K562 (cell line): ENCODE data around the gene ZNF462.

Source experiments
- DPF2 ChIP-seq: fragments of 450-650 bp; IDR thresholded peaks from 2 replicates; pipeline ENCODE4 v1.6.1; 2016
- MEF2A ChIP-seq: IDR thresholded peaks from 2 replicates; pipeline ENCODE4 v1.6.1; 2011; ENCODE audit warnings: low read depth, mild to moderate bottlenecking, low read length, moderate library complexity; ENCODE audit not compliant: control insufficient read depth
- TF ChIP-seq, protein P1 (sequence below): sonication (generic); formaldehyde crosslinking; IDR thresholded peaks from 2 replicates; pipeline ENCODE4 v1.8.0; 2022; ENCODE audit warnings: missing genetic modification reagents, mild to moderate bottlenecking, moderate library complexity, borderline replicate concordance
- TF ChIP-seq, protein P2 (sequence below): sonication (generic); formaldehyde crosslinking; IDR thresholded peaks from 2 replicates; pipeline ENCODE4 v1.8.1; 2023; ENCODE audit warnings: mild to moderate bottlenecking, missing genetic modification reagents
- TF ChIP-seq, protein P3 (sequence below), 2 experiments: fragments of 150-350 bp in 1 of 2; IDR thresholded peaks; 2 replicates each; pipeline ENCODE4 v1.6.1; 2012 to 2016; ENCODE audit warnings: low read depth in 2 of 2, low read length in 2 of 2, mild to moderate bottlenecking in 1 of 2, moderate library complexity in 1 of 2
- TF ChIP-seq, protein P4 (sequence below), 3 experiments: IDR thresholded peaks in 2 of 3; conservative IDR thresholded peaks in 1 of 3; 2 replicates each; pipeline ENCODE4 v1.5.1; 2011 to 2012; ENCODE audit warnings: low read length in 3 of 3, mild to moderate bottlenecking in 3 of 3, control low read depth in 2 of 3, improper control_type of control experiment in 1 of 3, inconsistent platforms in 1 of 3, low read depth in 1 of 3, mixed read lengths in 1 of 3, moderate library complexity in 1 of 3; ENCODE audit not compliant: insufficient read depth in 2 of 3

DNA sequence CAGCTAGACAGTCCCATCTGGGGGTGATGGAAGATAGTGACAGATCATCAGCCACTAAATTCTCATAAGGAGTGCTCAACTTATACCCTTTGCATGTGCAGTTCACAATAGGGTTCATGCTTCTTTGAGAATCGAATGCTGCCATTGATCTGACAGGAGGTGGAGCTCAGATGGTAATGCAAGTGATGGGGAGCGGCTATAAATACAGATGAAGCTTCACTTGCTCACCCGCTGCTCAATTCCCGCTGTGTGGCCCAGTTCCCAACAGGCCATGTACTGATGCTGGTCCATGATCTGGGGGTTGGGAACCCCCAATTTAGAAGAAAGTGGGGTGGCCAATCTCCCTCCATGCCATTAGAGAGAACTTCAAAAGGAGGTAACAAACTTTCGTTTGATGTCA is 44.9 kb upstream of the ZNF462 start:
- TF ChIP-seq, protein P1, sequence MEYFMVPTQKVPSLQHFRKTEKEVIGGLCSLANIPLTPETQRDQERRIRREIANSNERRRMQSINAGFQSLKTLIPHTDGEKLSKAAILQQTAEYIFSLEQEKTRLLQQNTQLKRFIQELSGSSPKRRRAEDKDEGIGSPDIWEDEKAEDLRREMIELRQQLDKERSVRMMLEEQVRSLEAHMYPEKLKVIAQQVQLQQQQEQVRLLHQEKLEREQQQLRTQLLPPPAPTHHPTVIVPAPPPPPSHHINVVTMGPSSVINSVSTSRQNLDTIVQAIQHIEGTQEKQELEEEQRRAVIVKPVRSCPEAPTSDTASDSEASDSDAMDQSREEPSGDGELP = no peak
- TF ChIP-seq, protein P2, sequence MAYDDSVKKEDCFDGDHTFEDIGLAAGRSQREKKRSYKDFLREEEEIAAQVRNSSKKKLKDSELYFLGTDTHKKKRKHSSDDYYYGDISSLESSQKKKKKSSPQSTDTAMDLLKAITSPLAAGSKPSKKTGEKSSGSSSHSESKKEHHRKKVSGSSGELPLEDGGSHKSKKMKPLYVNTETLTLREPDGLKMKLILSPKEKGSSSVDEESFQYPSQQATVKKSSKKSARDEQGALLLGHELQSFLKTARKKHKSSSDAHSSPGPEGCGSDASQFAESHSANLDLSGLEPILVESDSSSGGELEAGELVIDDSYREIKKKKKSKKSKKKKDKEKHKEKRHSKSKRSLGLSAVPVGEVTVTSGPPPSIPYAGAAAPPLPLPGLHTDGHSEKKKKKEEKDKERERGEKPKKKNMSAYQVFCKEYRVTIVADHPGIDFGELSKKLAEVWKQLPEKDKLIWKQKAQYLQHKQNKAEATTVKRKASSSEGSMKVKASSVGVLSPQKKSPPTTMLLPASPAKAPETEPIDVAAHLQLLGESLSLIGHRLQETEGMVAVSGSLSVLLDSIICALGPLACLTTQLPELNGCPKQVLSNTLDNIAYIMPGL (CRISPR knock-in tag) = no peak
- TF ChIP-seq DPF2 (no peak), MEF2A (no peak)
- TF ChIP-seq, protein P3, sequence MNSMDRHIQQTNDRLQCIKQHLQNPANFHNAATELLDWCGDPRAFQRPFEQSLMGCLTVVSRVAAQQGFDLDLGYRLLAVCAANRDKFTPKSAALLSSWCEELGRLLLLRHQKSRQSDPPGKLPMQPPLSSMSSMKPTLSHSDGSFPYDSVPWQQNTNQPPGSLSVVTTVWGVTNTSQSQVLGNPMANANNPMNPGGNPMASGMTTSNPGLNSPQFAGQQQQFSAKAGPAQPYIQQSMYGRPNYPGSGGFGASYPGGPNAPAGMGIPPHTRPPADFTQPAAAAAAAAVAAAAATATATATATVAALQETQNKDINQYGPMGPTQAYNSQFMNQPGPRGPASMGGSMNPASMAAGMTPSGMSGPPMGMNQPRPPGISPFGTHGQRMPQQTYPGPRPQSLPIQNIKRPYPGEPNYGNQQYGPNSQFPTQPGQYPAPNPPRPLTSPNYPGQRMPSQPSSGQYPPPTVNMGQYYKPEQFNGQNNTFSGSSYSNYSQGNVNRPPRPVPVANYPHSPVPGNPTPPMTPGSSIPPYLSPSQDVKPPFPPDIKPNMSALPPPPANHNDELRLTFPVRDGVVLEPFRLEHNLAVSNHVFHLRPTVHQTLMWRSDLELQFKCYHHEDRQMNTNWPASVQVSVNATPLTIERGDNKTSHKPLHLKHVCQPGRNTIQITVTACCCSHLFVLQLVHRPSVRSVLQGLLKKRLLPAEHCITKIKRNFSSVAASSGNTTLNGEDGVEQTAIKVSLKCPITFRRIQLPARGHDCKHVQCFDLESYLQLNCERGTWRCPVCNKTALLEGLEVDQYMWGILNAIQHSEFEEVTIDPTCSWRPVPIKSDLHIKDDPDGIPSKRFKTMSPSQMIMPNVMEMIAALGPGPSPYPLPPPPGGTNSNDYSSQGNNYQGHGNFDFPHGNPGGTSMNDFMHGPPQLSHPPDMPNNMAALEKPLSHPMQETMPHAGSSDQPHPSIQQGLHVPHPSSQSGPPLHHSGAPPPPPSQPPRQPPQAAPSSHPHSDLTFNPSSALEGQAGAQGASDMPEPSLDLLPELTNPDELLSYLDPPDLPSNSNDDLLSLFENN (IDR thresholded peaks at IDR 0.05; ENCODE audit: low read depth in 2 of 2, low read length in 2 of 2) = no peak
- TF ChIP-seq, protein P4, sequence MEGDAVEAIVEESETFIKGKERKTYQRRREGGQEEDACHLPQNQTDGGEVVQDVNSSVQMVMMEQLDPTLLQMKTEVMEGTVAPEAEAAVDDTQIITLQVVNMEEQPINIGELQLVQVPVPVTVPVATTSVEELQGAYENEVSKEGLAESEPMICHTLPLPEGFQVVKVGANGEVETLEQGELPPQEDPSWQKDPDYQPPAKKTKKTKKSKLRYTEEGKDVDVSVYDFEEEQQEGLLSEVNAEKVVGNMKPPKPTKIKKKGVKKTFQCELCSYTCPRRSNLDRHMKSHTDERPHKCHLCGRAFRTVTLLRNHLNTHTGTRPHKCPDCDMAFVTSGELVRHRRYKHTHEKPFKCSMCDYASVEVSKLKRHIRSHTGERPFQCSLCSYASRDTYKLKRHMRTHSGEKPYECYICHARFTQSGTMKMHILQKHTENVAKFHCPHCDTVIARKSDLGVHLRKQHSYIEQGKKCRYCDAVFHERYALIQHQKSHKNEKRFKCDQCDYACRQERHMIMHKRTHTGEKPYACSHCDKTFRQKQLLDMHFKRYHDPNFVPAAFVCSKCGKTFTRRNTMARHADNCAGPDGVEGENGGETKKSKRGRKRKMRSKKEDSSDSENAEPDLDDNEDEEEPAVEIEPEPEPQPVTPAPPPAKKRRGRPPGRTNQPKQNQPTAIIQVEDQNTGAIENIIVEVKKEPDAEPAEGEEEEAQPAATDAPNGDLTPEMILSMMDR (IDR thresholded peaks at IDR 0.05 in 2 of 3, conservative IDR thresholded peaks at IDR 0.05 in 1 of 3; ENCODE audit: insufficient read depth in 2 of 3, low read depth in 1 of 3, low read length in 3 of 3) = no peak
